Loucy (cell line): Measurements from ENCODE around the gene MMP24OS.

ENCODE experiments used
- H2AFZ ChIP-seq: fragments of 200-600 bp; sonication (generic); 2 replicates; pipeline ENCODE4 v1.6.0; 2016; ENCODE audit warnings: antibody characterized with exemption, mild to moderate bottlenecking, low read length, moderate library complexity
- H3F3A ChIP-seq: fragments of 200-600 bp; 2 replicates; pipeline ENCODE4 v1.6.0; 2016; ENCODE audit warnings: antibody characterized with exemption, low read depth, mild to moderate bottlenecking
- H3K27me3 ChIP-seq: fragments of 200-600 bp; sonication (generic); 2 replicates; pipeline ENCODE4 v1.6.1; 2014; ENCODE audit warnings: low read length, mild to moderate bottlenecking; ENCODE audit not compliant: insufficient read depth, poor library complexity, severe bottlenecking
- H3K36me3 ChIP-seq: fragments of 200-600 bp; sonication (generic); 2 replicates; pipeline ENCODE4 v1.6.1; 2016; ENCODE audit warnings: low read length; ENCODE audit not compliant: insufficient read depth
- H3K4me1 ChIP-seq: fragments of 200-600 bp; sonication (generic); 2 replicates; pipeline ENCODE4 v1.5.1; 2014; ENCODE audit warnings: low read length, mild to moderate bottlenecking; ENCODE audit not compliant: insufficient read depth, poor library complexity, severe bottlenecking
- H3K4me2 ChIP-seq: fragments of 200-600 bp; sonication (generic); 2 replicates; pipeline ENCODE4 v1.6.0; 2014; ENCODE audit warnings: antibody characterized with exemption, low read length, low read depth, mild to moderate bottlenecking; ENCODE audit not compliant: poor library complexity, severe bottlenecking
- H3K4me3 ChIP-seq: fragments of 200-600 bp; sonication (generic); 2 replicates; pipeline ENCODE4 v1.5.1; 2014; ENCODE audit warnings: low read length, mild to moderate bottlenecking, mixed read lengths; ENCODE audit not compliant: poor library complexity, severe bottlenecking
- H3K79me2 ChIP-seq: fragments of 200-600 bp; sonication (generic); 2 replicates; pipeline ENCODE4 v1.6.1; 2014; ENCODE audit warnings: low read length; ENCODE audit not compliant: insufficient read depth
- H3K9ac ChIP-seq: fragments of 200-600 bp; sonication (generic); 2 replicates; pipeline ENCODE4 v1.6.0; 2014; ENCODE audit warnings: mild to moderate bottlenecking, low read depth, low read length, moderate library complexity; ENCODE audit not compliant: poor library complexity, severe bottlenecking
- H3K9me2 ChIP-seq: fragments of 200-600 bp; sonication (generic); replicated peaks from 2 replicates; pipeline ENCODE4 v1.6.1; 2016; ENCODE audit warnings: low read depth, low read length, mixed read lengths
- H3K9me3 ChIP-seq: fragments of 200-600 bp; sonication (generic); 2 replicates; pipeline ENCODE4 v1.6.1; 2014; ENCODE audit warnings: mild to moderate bottlenecking, antibody characterized with exemption, low read length, low read depth; ENCODE audit not compliant: insufficient read depth
- H4K20me1 ChIP-seq: fragments of 200-600 bp; sonication (generic); 2 replicates; pipeline ENCODE4 v1.6.0; 2014; ENCODE audit warnings: antibody characterized with exemption, low read length, mild to moderate bottlenecking; ENCODE audit not compliant: insufficient read depth, poor library complexity, severe bottlenecking
- EZH2phosphoT487 ChIP-seq: fragments of 200-600 bp; IDR thresholded peaks from 2 replicates; pipeline ENCODE4 v1.6.1; 2018; ENCODE audit warnings: antibody characterized with exemption, mild to moderate bottlenecking, moderate library complexity, borderline replicate concordance
- TF ChIP-seq, protein P1 (sequence below): fragments of 200-600 bp; sonication (generic); conservative IDR thresholded peaks from 2 replicates; pipeline ENCODE4 v1.5.1; 2014; ENCODE audit warnings: mild to moderate bottlenecking, antibody characterized with exemption, low read length

The MMP24OS gene

DNA sequence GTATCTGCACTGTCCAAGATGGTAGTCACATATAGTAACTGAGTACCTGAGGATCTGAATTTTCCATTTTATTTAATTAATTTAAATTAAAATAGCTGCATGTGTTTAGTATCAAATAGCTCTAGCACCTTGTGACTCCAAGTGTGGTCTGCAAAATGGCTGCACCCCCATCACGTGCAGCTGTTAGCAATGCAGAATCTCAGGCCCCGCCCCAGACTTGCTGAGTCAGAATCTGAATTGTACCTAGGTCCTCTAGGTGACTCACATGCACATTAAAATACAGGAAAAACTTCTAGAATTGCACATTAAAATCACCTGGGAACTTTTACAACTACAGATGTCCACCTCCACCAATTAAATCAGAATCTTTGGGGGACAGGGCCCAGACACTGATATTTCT is 33.5 kb upstream of the MMP24OS start:
- peaks cover 22% of the 10 kb centered on the region for H3K4me1 ChIP-seq
- H3K79me2 ChIP-seq = no peaks in the 10 kb centered on the region
- no peaks in the 10 kb centered on the region for H3F3A ChIP-seq
- no peaks in the 10 kb centered on the region for H3K9me2 ChIP-seq
- peaks cover under 1% of the 10 kb centered on the region; the same call in 1 of the 2 replicates for H3K36me3 ChIP-seq
- no peaks in the 10 kb centered on the region for H3K27me3 ChIP-seq
- TF ChIP-seq, protein P1, sequence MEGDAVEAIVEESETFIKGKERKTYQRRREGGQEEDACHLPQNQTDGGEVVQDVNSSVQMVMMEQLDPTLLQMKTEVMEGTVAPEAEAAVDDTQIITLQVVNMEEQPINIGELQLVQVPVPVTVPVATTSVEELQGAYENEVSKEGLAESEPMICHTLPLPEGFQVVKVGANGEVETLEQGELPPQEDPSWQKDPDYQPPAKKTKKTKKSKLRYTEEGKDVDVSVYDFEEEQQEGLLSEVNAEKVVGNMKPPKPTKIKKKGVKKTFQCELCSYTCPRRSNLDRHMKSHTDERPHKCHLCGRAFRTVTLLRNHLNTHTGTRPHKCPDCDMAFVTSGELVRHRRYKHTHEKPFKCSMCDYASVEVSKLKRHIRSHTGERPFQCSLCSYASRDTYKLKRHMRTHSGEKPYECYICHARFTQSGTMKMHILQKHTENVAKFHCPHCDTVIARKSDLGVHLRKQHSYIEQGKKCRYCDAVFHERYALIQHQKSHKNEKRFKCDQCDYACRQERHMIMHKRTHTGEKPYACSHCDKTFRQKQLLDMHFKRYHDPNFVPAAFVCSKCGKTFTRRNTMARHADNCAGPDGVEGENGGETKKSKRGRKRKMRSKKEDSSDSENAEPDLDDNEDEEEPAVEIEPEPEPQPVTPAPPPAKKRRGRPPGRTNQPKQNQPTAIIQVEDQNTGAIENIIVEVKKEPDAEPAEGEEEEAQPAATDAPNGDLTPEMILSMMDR = no peak
- no peak for TF ChIP-seq EZH2phosphoT487
- no peak overlapping the region for H3K4me2 ChIP-seq
- no peaks in the 10 kb centered on the region for H3K9me3 ChIP-seq
- H3K9ac ChIP-seq = no peak overlapping the region
- no peaks in the 10 kb centered on the region for H4K20me1 ChIP-seq
- H3K4me3 ChIP-seq = no peak overlapping the region
- no peak overlapping the region for H2AFZ ChIP-seq

DNA sequence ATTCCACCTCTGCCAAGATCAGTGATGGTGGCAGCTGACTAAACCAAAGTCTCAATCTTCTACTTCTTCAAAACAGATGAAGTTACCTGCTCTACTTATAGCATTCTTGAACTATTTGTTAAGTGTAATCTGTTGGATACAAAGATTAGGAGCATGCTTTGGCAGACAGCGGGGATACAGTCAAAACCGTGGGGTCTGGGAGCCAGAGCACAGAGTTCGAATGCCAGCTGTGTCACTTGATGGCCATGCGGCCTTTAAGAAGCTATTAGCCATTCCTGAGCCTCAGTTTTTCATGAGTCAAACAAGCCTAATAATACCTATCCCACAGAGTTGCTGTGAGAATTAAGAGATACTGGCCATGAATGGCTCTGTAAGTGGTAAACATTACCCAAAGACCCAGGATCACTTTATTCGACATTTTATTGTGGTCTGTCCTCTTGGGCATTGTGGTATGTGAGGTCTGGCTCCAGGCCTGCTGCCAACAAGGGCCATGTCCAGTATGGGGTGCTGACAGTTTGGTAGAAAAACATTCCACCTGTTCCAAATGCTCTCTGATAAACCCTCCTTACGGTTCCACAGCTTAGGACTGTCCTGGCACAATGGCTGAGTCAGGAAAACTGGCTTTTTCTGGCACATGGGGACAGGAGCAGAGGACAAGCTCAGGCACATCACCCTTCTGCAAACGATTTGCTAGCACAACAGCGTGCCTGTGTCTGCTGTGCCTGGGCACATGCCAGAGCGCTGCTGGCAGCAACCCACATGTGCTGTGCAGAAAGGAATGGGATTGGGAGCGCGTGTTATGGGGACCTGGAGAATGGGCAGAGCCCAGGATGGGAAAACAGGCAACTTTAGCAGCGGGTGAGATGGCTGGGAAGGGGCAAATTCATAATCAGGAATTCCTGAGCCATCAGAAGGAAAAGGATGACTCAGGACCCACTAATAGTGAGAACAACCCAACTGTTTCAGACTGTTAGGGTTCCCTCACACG is 30.0 kb upstream of the MMP24OS start:
- Histone ChIP-seq H3K79me2 (no peaks in the 10 kb centered on the region), H3K9me3 (no peaks in the 10 kb centered on the region), H3K27me3 (no peaks in the 10 kb centered on the region), H3K36me3 (peaks cover 7% of the 10 kb centered on the region; the same call in 1 of the 2 replicates), H3F3A (no peaks in the 10 kb centered on the region), H3K9ac (no peak overlapping the region), H2AFZ (no peak overlapping the region), H3K4me1 (peaks cover 15% of the 10 kb centered on the region), H3K4me3 (no peak overlapping the region), H4K20me1 (no peaks in the 10 kb centered on the region), H3K9me2 (no peaks in the 10 kb centered on the region), H3K4me2 (no peak overlapping the region)
- TF ChIP-seq, protein P1 = no peak
- TF ChIP-seq EZH2phosphoT487 = no peak

DNA sequence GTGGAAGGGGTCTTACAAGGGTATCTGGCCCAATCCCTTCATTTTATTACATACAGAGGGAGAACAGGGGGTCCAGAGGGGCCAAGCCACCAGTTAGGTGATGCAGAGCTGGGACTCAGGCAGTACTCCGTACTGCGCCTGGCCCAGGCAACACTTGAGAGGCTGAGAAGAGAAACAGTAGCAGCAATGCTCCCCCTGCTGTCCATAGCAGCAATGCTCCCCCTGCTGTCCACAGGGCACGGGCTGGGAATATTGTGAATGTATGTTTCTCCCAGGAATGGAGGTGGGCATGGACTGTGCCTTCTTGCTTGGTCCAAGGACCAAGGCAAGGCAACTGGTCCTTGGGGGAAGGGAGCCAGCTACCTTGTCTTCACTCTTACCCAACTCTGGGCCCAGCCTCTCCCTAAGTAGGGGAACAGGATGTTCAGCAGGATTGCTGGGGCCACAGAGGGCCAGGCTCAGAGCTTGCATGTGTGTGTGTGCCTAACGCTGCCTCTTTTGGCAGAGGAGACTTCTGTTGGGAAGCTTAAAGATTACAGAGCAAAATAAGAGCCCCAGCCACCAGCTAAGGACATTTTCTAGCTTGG is 29.1 kb upstream of the MMP24OS start:
- Histone ChIP-seq H3K9me2 (no peaks in the 10 kb centered on the region), H3K4me2 (no peak overlapping the region), H3K27me3 (no peaks in the 10 kb centered on the region), H3K4me3 (no peak overlapping the region), H3K9ac (no peak overlapping the region), H3K4me1 (peaks cover 7% of the 10 kb centered on the region), H3K9me3 (no peaks in the 10 kb centered on the region), H2AFZ (no peak overlapping the region), H3F3A (no peaks in the 10 kb centered on the region), H4K20me1 (no peaks in the 10 kb centered on the region), H3K79me2 (no peaks in the 10 kb centered on the region), H3K36me3 (peaks cover 7% of the 10 kb centered on the region; the same call in 1 of the 2 replicates)
- TF ChIP-seq, protein P1 = peak; percentile 88
- no peak for TF ChIP-seq EZH2phosphoT487
